IMR-90 (cell line): ENCODE results near the gene TCF12. TPM values are rescaled to one million over a fixed set of nuclear protein-coding genes. Genes with fewer than 3 reads are reported as not detected.

Experiments used
- ATAC-seq: fragments of 200-7000 bp; cut with Tn5 transposase; 2 replicates; pipeline ENCODE4 v1.9.1; 2020; ENCODE audit warnings: low read depth, mild to moderate bottlenecking, moderate library complexity
- BruUV-seq: library from RNA; stranded (reverse); fragments of 400-500 nt; replicated peaks from 2 replicates; lab custom pipeline; 2021; lab: Mats Ljungman, UMichigan
- CTCF ChIA-PET: fragments of 300-600 bp; formaldehyde crosslinking; extraction: SDS; loops from one replicate; lab custom pipeline; 2021; ENCODE audit warnings: antibody characterized with exemption; lab: Yijun Ruan, JAX
- POLR2A ChIA-PET: fragments of 300-600 bp; sonication (Branson Sonifier 250); formaldehyde crosslinking; loops from one replicate; lab custom pipeline; 2022; ENCODE audit warnings: antibody characterized with exemption; ENCODE audit not compliant: unreplicated experiment; lab: Charles Lee
- DNase-seq: peaks from one replicate; pipeline ENCODE4 v3.0.0; 2013
- H2AFZ ChIP-seq: replicated peaks from 2 replicates; pipeline ENCODE3; 2013; ENCODE audit warnings: low read length, mild to moderate bottlenecking; ENCODE audit not compliant: poor library complexity
- H2AK5ac ChIP-seq: 2 replicates; pipeline ENCODE4 v1.6.1; 2013; ENCODE audit warnings: low read depth, low read length, inconsistent platforms
- H2AK9ac ChIP-seq: replicated peaks from 2 replicates; pipeline ENCODE3; 2013; ENCODE audit warnings: mild to moderate bottlenecking, low read depth, low read length, moderate library complexity; ENCODE audit not compliant: poor library complexity
- H2BK120ac ChIP-seq: 2 replicates; pipeline ENCODE4 v1.6.1; 2013; ENCODE audit warnings: low read depth, low read length, inconsistent platforms
- H2BK15ac ChIP-seq: 3 replicates; pipeline ENCODE4 v1.6.1; 2013; ENCODE audit warnings: low read depth, low read length, inconsistent platforms
- H2BK20ac ChIP-seq: 2 replicates; pipeline ENCODE4 v1.6.1; 2013; ENCODE audit warnings: low read depth, mild to moderate bottlenecking, inconsistent platforms, low read length, moderate library complexity
- H2BK5ac ChIP-seq: 2 replicates; pipeline ENCODE4 v1.6.1; 2013; ENCODE audit warnings: mild to moderate bottlenecking, low read depth, low read length, inconsistent platforms; ENCODE audit not compliant: poor library complexity, severe bottlenecking
- H3K14ac ChIP-seq: replicated peaks from 2 replicates; pipeline ENCODE4 v1.6.1; 2013; ENCODE audit warnings: low read depth, low read length, inconsistent platforms
- H3K18ac ChIP-seq: 2 replicates; pipeline ENCODE4 v1.6.1; 2013; ENCODE audit warnings: low read depth, low read length, control low read depth
- H3K23ac ChIP-seq: 2 replicates; pipeline ENCODE4 v1.6.1; 2013; ENCODE audit warnings: low read depth, low read length, inconsistent platforms
- H3K27ac ChIP-seq: 2 replicates; pipeline ENCODE4 v1.5.1; 2013; ENCODE audit warnings: mild to moderate bottlenecking, control low read depth, low read length; ENCODE audit not compliant: insufficient read depth
- H3K27me3 ChIP-seq: 2 replicates; pipeline ENCODE4 v1.6.1; 2013; ENCODE audit warnings: low read length; ENCODE audit not compliant: control insufficient read depth, insufficient read depth
- H3K36me3 ChIP-seq: 2 replicates; pipeline ENCODE4 v1.6.1; 2013; ENCODE audit warnings: low read length, mixed read lengths; ENCODE audit not compliant: control insufficient read depth, insufficient read depth
- H3K4ac ChIP-seq: 2 replicates; pipeline ENCODE4 v1.6.1; 2013; ENCODE audit warnings: low read depth, low read length, inconsistent platforms
- H3K4me1 ChIP-seq: 2 replicates; pipeline ENCODE4 v1.6.1; 2013; ENCODE audit warnings: low read length, mixed read lengths; ENCODE audit not compliant: control insufficient read depth, insufficient read depth
- H3K4me2 ChIP-seq: 2 replicates; pipeline ENCODE4 v1.6.1; 2013; ENCODE audit warnings: low read depth, mild to moderate bottlenecking, control low read depth, low read length, moderate library complexity
- H3K4me3 ChIP-seq: 2 replicates; pipeline ENCODE4 v1.5.1; 2013; ENCODE audit warnings: low read depth, mild to moderate bottlenecking, control low read depth, low read length, moderate library complexity; ENCODE audit not compliant: insufficient read depth
- H3K56ac ChIP-seq: 2 replicates; pipeline ENCODE4 v1.6.1; 2013; ENCODE audit warnings: low read length, inconsistent platforms; ENCODE audit not compliant: insufficient read depth; ENCODE audit errors: extremely low read depth
- H3K79me1 ChIP-seq, 2 experiments: 2 replicates each; pipeline ENCODE4 v1.6.1; 2013; ENCODE audit warnings: low read length in 2 of 2, inconsistent platforms in 1 of 2, low read depth in 1 of 2
- H3K9ac ChIP-seq: 2 replicates; pipeline ENCODE4 v1.6.1; 2013; ENCODE audit warnings: low read depth, low read length, control low read depth
- H3K9me1 ChIP-seq: 2 replicates; pipeline ENCODE4 v1.6.1; 2013; ENCODE audit warnings: low read length, inconsistent platforms; ENCODE audit not compliant: insufficient read depth
- H3K9me3 ChIP-seq: 2 replicates; pipeline ENCODE4 v1.6.1; 2013; ENCODE audit warnings: low read length; ENCODE audit not compliant: control insufficient read depth, insufficient read depth
- H4K20me1 ChIP-seq: 2 replicates; pipeline ENCODE4 v1.6.1; 2013; ENCODE audit warnings: low read length, inconsistent platforms; ENCODE audit not compliant: insufficient read depth
- H4K5ac ChIP-seq: 2 replicates; pipeline ENCODE4 v1.6.1; 2013; ENCODE audit warnings: mild to moderate bottlenecking, low read depth, low read length, control low read depth
- H4K8ac ChIP-seq, 2 experiments: 2 replicates each; pipeline ENCODE4 v1.6.1; 2013; ENCODE audit warnings: low read depth in 2 of 2, low read length in 2 of 2, control low read depth in 1 of 2, inconsistent platforms in 1 of 2
- H4K91ac ChIP-seq: 2 replicates; pipeline ENCODE4 v1.6.1; 2013; ENCODE audit warnings: low read depth, low read length, inconsistent platforms; ENCODE audit not compliant: insufficient read depth
- BHLHE40 ChIP-seq: fragments of 150-350 bp; IDR thresholded peaks from 2 replicates; pipeline ENCODE4 v1.6.1; 2016; ENCODE audit warnings: mild to moderate bottlenecking, low read depth, low read length
- CEBPB ChIP-seq: IDR thresholded peaks from 2 replicates; pipeline ENCODE4 v1.6.1; 2012; ENCODE audit warnings: low read depth, low read length, improper control_type of control experiment
- CHD1 ChIP-seq: IDR thresholded peaks from 2 replicates; pipeline ENCODE4 v1.6.1; 2012; ENCODE audit warnings: low read depth, low read length, improper control_type of control experiment
- FOS ChIP-seq: fragments of 150-350 bp; IDR thresholded peaks from 2 replicates; pipeline ENCODE4 v1.6.1; 2016; ENCODE audit warnings: low read depth, low read length
- MAFK ChIP-seq: IDR thresholded peaks from 2 replicates; pipeline ENCODE4 v1.6.1; 2012; ENCODE audit warnings: low read depth, low read length, improper control_type of control experiment
- MAZ ChIP-seq: IDR thresholded peaks from 2 replicates; pipeline ENCODE4 v1.6.1; 2012; ENCODE audit warnings: low read depth, mild to moderate bottlenecking, low read length, improper control_type of control experiment, moderate library complexity, borderline replicate concordance
- MXI1 ChIP-seq: IDR thresholded peaks from 2 replicates; pipeline ENCODE4 v1.6.1; 2012; ENCODE audit warnings: low read depth, mild to moderate bottlenecking, low read length, moderate library complexity, borderline replicate concordance
- NFE2L2 ChIP-seq: fragments of 150-350 bp; IDR thresholded peaks from 2 replicates; pipeline ENCODE4 v1.6.1; 2016; ENCODE audit warnings: low read depth, mild to moderate bottlenecking, low read length
- POLR2A ChIP-seq: IDR thresholded peaks from 2 replicates; pipeline ENCODE4 v1.6.1; 2012; ENCODE audit warnings: mild to moderate bottlenecking, low read depth, low read length
- RAD21 ChIP-seq: IDR thresholded peaks from 2 replicates; pipeline ENCODE4 v1.6.1; 2012; ENCODE audit warnings: low read length, improper control_type of control experiment
- RCOR1 ChIP-seq: IDR thresholded peaks from 2 replicates; pipeline ENCODE4 v1.6.1; 2012; ENCODE audit warnings: mild to moderate bottlenecking, low read length, improper control_type of control experiment; ENCODE audit not compliant: insufficient replicate concordance
- RFX5 ChIP-seq: IDR thresholded peaks from 2 replicates; pipeline ENCODE4 v1.8.0; 2012; ENCODE audit warnings: low read depth, mild to moderate bottlenecking, low read length, moderate library complexity
- SMC3 ChIP-seq: fragments of 150-350 bp; IDR thresholded peaks from 2 replicates; pipeline ENCODE4 v1.6.1; 2016; ENCODE audit warnings: low read depth, mild to moderate bottlenecking, antibody characterized with exemption, low read length, moderate library complexity
- WGBS, 2 experiments: methylation state at CpG; one replicate each; pipeline versions ENCODE4 v1.1.5 to v1.1.7; 2013; ENCODE audit warnings: missing lambda C conversion rate in 2 of 2; ENCODE audit not compliant: insufficient read length in 1 of 2; ENCODE audit errors: extremely low coverage in 2 of 2; 5-methylcytosine and 5-hydroxymethylcytosine counted together
- dilution Hi-C: fragments of 300-500 bp; cut with HindIII; formaldehyde crosslinking; loops from one replicate; pipeline ENCODE4 v1.14.3; 2018; ENCODE audit warnings: low sequenced_read_pairs; ENCODE audit not compliant: unreplicated experiment
- in situ Hi-C: fragments of 300-500 bp; cut with MboI; formaldehyde crosslinking; loops from 3 replicates; pipeline ENCODE4 v1.14.3; 2019; ENCODE audit warnings: low sequenced_read_pairs, inconsistent platforms, mixed read lengths
- intact Hi-C: fragments of 100-400 bp; cut with micrococcal nuclease; formaldehyde crosslinking; loops from 2 replicates; pipeline ENCODE4 v1.10.0; 2022
- polyA plus RNA-seq, 3 experiments: library from polyadenylated mRNA; depleted of rRNA; stranded (reverse); fragments of >200 nt; gene quantifications; 2 replicates each; pipeline ENCODE4 v1.2.3, GENCODE V29; 2012; ENCODE audit warnings: low replicate concordance in 1 of 3
- total RNA-seq: library from RNA; depleted of rRNA; stranded (reverse); fragments of >200 nt; gene quantifications from 2 replicates; pipeline ENCODE4 v1.2.3, GENCODE V29; 2012
- TF ChIP-seq, protein P1 (sequence below): conservative IDR thresholded peaks from 2 replicates; pipeline ENCODE4 v1.5.1; 2012; ENCODE audit warnings: mild to moderate bottlenecking, low read depth, low read length, improper control_type of control experiment
- TF ChIP-seq, protein P2 (sequence below): fragments of 150-350 bp; IDR thresholded peaks from 2 replicates; pipeline ENCODE4 v1.6.1; 2016; ENCODE audit warnings: low read depth, mild to moderate bottlenecking, low read length, moderate library complexity, borderline replicate concordance
- TF ChIP-seq, protein P3 (sequence below): fragments of 150-350 bp; IDR thresholded peaks from 2 replicates; pipeline ENCODE4 v1.6.1; 2017; ENCODE audit warnings: mild to moderate bottlenecking, antibody characterized with exemption, low read length, low read depth

Gene TCF12
- total and polyA plus RNA-seq, 2 of the 4 experiments (the other 2 are of a cell fraction): 79.4 to 160 TPM

DNA sequence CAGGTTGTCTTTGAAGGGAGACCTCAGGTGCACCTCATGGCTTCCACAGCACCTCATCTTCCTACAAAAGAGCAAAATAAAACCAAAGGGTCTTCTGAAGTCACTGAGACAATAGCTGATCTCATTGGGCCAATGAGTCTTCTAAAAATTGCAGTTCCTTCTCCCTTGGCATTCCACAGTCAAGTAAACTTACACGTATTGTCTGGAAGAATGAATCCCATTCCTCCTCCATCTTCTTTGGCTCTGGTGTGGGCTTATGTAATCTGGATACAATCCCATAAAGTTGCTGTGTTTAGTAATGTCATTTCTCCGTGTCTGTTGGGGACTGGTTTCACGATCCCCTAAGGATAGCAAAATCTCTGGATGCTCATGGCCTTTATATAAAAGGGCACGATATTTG is 372.4 kb downstream of the TCF12 start:
- no peaks in the 10 kb centered on the region for H3K4me1 ChIP-seq
- no CpG with 5 or more reads among the region's 4 CpGs for WGBS, 2 experiments
- ChIA-PET POLR2A (interaction anchor here (0.7 kb wide), 1 partner anchor 12 kb away, joined by 3 read pairs; no protein-coding TSS in a partner anchor), CTCF (no interaction called here)
- H4K8ac ChIP-seq: no peak overlapping the region
- H3K4ac ChIP-seq: no peak overlapping the region
- no peak overlapping the region for H2BK20ac ChIP-seq
- no peak overlapping the region for H3K4me2 ChIP-seq
- no peak overlapping the region for H3K23ac ChIP-seq
- no peak overlapping the region for H2AFZ ChIP-seq
- no peaks in the 10 kb centered on the region for H3K9me3 ChIP-seq
- dilution Hi-C loops (no loop called here), intact Hi-C loops (no loop called here), in situ Hi-C loops (no loop called here)
- H2AK9ac ChIP-seq: no peak overlapping the region
- H2AK5ac ChIP-seq: no peak overlapping the region
- TF ChIP-seq SMC3: no peak
- no peak for TF ChIP-seq BHLHE40
- no peak for TF ChIP-seq RCOR1
- TF ChIP-seq, protein P1, sequence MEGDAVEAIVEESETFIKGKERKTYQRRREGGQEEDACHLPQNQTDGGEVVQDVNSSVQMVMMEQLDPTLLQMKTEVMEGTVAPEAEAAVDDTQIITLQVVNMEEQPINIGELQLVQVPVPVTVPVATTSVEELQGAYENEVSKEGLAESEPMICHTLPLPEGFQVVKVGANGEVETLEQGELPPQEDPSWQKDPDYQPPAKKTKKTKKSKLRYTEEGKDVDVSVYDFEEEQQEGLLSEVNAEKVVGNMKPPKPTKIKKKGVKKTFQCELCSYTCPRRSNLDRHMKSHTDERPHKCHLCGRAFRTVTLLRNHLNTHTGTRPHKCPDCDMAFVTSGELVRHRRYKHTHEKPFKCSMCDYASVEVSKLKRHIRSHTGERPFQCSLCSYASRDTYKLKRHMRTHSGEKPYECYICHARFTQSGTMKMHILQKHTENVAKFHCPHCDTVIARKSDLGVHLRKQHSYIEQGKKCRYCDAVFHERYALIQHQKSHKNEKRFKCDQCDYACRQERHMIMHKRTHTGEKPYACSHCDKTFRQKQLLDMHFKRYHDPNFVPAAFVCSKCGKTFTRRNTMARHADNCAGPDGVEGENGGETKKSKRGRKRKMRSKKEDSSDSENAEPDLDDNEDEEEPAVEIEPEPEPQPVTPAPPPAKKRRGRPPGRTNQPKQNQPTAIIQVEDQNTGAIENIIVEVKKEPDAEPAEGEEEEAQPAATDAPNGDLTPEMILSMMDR: no peak
- no peak for TF ChIP-seq MAZ
- no peak for TF ChIP-seq NFE2L2
- TF ChIP-seq RFX5: no peak
- TF ChIP-seq POLR2A: no peak
- TF ChIP-seq MXI1: no peak
- TF ChIP-seq, protein P2, sequence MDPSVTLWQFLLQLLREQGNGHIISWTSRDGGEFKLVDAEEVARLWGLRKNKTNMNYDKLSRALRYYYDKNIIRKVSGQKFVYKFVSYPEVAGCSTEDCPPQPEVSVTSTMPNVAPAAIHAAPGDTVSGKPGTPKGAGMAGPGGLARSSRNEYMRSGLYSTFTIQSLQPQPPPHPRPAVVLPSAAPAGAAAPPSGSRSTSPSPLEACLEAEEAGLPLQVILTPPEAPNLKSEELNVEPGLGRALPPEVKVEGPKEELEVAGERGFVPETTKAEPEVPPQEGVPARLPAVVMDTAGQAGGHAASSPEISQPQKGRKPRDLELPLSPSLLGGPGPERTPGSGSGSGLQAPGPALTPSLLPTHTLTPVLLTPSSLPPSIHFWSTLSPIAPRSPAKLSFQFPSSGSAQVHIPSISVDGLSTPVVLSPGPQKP: no peak
- no peak for TF ChIP-seq CHD1
- no peak for TF ChIP-seq RAD21
- TF ChIP-seq CEBPB: no peak
- no peak for TF ChIP-seq MAFK
- TF ChIP-seq FOS: no peak
- TF ChIP-seq, protein P3, sequence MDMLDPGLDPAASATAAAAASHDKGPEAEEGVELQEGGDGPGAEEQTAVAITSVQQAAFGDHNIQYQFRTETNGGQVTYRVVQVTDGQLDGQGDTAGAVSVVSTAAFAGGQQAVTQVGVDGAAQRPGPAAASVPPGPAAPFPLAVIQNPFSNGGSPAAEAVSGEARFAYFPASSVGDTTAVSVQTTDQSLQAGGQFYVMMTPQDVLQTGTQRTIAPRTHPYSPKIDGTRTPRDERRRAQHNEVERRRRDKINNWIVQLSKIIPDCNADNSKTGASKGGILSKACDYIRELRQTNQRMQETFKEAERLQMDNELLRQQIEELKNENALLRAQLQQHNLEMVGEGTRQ: no peak
- no peak overlapping the region for H4K5ac ChIP-seq
- no peaks in the 10 kb centered on the region for H3K27me3 ChIP-seq
- H3K4me3 ChIP-seq: no peak overlapping the region
- DNase-seq (no peak), ATAC-seq (no peak)
- no peak overlapping the region for H3K56ac ChIP-seq
- H3K14ac ChIP-seq: no peak overlapping the region
- H3K18ac ChIP-seq: no peak overlapping the region
- H3K36me3 ChIP-seq: peaks cover 15% of the 10 kb centered on the region
- no peak overlapping the region for H2BK5ac ChIP-seq
- BruUV-seq: no TSS peak
- no peak overlapping the region for H2BK120ac ChIP-seq
- no peak overlapping the region for H3K9ac ChIP-seq
- no peak overlapping the region for H2BK15ac ChIP-seq
- H3K79me1 ChIP-seq: peaks cover 0 to 8% of the 10 kb centered on the region in 2 experiments; a peak in 1 of 4 replicates
- no peak overlapping the region for H3K27ac ChIP-seq
- no peaks in the 10 kb centered on the region for H3K9me1 ChIP-seq
- H4K91ac ChIP-seq: no peak overlapping the region
- H4K20me1 ChIP-seq: no peaks in the 10 kb centered on the region
